GM21528 (cell line): ENCODE results near the gene CLDN1.
"Not testable (repeated sequence)": the region's sequence is repeated elsewhere in the genome, so short reads cannot be mapped to it uniquely, and the experiment has no call there.

ENCODE experiments used
- ATAC-seq: cut with Tn5 transposase; IDR thresholded peaks from one replicate; pipeline ENCODE4 v1.9.1; 2021; ENCODE audit warnings: mild to moderate bottlenecking, moderate library complexity; ENCODE audit not compliant: unreplicated experiment, low FRiP score

The CLDN1 gene

DNA sequence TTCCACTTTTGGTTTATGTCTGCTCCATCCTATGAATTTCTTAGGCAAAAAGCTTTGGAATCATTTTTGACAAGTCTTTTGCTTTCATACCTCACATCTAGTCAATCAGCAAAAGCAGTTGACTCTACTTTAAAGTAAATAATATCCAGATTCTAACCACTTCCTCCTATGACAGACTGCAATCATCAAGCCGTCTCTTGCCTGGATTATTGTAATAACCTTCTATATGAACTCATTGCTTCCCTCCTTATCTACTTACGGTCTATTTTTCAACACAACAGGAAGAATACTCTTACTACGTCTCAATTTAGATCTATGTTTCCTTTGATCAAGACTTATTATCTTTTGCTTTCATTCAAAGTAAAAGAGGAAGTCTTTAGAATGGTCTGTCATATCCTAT lies 20.7 kb downstream of the CLDN1 start:
- no peak for ATAC-seq

- ATAC-seq: no peak
Measured at GRCh38 chr3:190299969-190300368, 22.3 kb downstream of the CLDN1 start.

DNA sequence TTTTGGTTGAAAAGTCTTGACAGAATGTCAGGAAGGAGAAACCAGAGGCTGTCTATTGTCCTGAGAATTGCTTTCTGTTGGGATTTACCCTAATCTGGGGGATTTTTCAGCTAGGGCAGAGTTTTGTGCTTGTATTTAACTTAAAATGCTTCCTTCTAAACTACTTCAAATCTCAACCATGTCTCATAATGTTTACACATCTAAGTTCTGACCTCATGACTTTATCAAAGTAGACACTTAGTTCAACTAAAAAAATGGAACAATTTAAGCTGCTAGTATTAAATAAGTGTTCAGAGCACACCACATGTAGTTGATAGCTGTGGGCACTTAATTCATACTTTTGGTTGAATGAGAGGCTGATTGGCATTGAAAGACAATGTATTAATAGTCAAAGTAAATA lies 28.2 kb downstream of the CLDN1 start:
- no peak for ATAC-seq

- no peak for ATAC-seq
Measured at GRCh38 chr3:190293621-190294020, 28.6 kb downstream of the CLDN1 start.

- no peak for ATAC-seq
Measured at GRCh38 chr3:190291994-190292584, 30.2 kb downstream of the CLDN1 start.

- ATAC-seq: no peak
Measured at GRCh38 chr3:190289989-190290388, 32.3 kb downstream of the CLDN1 start.

- no peak for ATAC-seq
Measured at GRCh38 chr3:190288836-190289235, 33.4 kb downstream of the CLDN1 start.

DNA sequence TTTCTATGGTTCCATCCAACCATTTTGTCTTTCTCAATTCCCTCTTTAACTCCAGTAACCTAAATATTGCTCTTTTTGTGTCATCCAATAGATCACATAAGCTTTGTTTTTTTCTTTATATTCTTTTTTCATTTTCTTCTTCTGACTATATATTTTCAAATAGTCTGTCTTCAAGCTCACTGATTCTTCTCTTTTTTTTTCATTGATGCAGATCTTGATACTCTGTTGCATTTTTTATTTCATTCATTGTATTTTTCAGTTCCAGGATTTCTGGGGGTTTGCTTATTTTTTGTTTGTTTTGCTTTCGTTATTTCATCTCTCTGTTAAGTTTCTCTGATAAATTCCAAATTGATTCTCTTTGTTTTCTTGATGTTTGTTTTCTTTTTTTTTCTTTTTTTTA lies 36.2 kb downstream of the CLDN1 start:
- no peak for ATAC-seq

- no peak for ATAC-seq
Measured at GRCh38 chr3:190281308-190282051, 40.8 kb downstream of the CLDN1 start.

GRCh38 chr3:190279690-190280089 lies 42.6 kb downstream of the CLDN1 start:
- no peak for ATAC-seq

DNA sequence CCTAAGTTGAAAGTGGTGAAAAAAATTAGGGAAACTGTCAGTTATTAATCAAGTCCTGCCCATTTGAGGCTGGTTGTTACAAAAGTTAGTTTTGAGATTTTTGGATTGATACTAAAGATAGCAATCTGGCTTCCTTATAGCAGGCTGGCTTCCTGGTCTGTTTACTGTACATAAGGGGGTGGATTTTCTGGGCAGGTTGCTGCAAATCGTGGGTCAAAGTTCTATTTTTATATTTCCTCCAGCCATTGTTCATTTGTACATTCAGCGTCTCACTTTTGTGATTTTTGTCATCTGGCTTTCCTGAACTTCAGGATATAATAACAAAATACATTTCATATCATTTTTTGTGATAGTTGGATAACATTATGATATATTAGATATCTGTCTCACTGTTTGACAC lies 49.5 kb downstream of the CLDN1 start:
- ATAC-seq: no peak

DNA sequence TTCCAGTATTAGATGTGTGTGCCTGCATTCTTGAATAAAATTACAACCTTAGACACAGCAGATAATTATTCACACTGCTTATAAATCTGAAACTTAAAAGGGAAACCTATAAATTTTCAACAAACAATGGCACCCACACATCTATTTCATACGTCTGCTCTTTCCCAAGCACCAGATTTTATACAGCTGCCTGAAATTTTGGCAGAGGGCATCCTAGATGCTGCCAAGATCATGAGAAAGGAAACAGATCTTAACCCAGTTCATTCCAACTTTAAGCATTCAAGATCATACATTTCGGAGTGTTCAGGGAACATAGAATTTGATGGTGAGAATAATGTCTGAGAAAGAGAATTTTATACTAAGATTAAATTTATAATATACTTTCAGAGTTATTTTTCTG lies 53.1 kb downstream of the CLDN1 start:
- no peak for ATAC-seq

DNA sequence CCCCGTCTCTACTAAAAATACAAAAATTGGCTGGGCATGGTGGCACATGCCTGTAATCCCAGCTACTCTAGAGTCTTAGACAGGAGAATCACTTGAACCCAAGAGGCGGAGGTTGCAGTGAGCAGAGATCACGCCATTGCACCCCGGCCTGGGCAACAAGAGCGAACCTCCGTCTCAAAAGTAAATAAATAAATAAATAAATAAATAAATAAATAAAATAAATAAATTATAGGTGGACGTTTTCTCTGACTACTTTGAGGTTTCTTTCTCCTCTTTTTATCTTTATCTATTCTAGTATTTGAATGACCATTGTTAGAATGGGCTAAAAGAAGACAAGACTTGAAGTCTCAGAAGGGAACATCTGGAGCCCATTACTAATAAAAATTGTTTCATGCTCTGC lies 54.8 kb downstream of the CLDN1 start:
- not testable (repeated sequence) for ATAC-seq

GRCh38 chr3:190266913-190267290 lies 55.3 kb downstream of the CLDN1 start:
- no peak for ATAC-seq

GRCh38 chr3:190266265-190266912 lies 55.9 kb downstream of the CLDN1 start:
- ATAC-seq: no peak

- ATAC-seq: no peak
Measured at GRCh38 chr3:190265796-190266195, 56.5 kb downstream of the CLDN1 start.

DNA sequence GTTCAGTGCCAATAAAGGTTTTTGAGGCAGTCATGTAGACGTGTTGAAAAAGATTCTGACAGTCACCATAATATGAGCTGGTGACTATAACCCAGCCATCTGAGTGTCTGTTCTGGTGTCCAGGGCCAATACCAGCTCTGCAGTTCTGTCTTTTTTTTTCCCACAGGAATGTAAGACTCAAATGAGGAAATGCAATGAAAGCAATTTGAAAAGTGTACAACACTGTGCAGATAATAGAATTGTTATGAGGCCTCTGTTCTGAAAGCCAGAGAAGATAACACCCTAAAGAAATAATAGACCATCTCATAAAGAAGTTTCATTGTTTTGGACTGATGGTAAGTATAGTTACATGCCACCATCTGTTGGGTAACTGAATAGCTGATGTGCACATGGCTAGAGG lies 57.1 kb downstream of the CLDN1 start:
- no peak for ATAC-seq

GRCh38 chr3:190261740-190262139 lies 60.5 kb downstream of the CLDN1 start:
- no peak for ATAC-seq

DNA sequence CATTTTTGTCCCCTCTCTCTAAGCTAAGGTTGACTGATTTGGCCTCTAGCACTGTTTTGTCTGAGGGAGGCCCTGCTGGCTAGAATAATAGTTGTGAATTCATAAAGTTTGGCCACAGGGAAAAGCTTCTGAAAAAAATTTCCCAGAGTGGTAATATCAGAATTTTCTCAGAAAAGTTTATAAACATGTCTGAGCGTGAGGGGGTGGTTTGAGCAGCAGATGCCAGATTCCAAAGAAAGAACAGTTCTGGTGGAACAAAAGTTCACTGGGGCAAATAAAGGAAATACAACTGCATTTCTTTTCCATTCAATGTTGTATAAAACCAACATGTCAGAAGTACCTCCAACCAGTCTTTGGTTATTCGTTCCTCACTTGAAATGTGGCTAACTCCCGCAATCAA lies 61.2 kb downstream of the CLDN1 start:
- ATAC-seq: no peak

- ATAC-seq: no peak
Measured at GRCh38 chr3:190260301-190260700, 61.9 kb downstream of the CLDN1 start.

DNA sequence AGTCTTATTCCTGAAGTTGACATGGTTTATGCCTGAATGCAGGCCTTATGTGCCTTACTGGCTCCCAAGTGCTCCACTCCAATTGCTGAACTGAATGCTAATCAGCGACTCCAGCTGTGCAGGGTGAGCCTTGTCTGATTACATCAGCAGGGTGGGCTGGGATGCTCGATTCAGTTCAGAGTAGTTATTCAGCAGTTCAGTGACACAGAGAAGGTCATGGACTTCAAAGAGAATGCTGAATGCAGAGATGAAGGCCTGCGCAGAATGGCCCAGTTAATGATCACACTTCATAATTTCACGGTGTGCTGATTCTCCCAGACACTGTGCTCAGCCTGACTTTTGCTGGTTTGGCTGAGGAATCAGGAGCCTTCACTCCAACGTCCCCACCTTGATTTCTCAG lies 63.6 kb downstream of the CLDN1 start:
- ATAC-seq: no peak
